Measurements from ENCODE around the gene RFT1.

The RFT1 gene, protein sequence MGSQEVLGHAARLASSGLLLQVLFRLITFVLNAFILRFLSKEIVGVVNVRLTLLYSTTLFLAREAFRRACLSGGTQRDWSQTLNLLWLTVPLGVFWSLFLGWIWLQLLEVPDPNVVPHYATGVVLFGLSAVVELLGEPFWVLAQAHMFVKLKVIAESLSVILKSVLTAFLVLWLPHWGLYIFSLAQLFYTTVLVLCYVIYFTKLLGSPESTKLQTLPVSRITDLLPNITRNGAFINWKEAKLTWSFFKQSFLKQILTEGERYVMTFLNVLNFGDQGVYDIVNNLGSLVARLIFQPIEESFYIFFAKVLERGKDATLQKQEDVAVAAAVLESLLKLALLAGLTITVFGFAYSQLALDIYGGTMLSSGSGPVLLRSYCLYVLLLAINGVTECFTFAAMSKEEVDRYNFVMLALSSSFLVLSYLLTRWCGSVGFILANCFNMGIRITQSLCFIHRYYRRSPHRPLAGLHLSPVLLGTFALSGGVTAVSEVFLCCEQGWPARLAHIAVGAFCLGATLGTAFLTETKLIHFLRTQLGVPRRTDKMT

DNA sequence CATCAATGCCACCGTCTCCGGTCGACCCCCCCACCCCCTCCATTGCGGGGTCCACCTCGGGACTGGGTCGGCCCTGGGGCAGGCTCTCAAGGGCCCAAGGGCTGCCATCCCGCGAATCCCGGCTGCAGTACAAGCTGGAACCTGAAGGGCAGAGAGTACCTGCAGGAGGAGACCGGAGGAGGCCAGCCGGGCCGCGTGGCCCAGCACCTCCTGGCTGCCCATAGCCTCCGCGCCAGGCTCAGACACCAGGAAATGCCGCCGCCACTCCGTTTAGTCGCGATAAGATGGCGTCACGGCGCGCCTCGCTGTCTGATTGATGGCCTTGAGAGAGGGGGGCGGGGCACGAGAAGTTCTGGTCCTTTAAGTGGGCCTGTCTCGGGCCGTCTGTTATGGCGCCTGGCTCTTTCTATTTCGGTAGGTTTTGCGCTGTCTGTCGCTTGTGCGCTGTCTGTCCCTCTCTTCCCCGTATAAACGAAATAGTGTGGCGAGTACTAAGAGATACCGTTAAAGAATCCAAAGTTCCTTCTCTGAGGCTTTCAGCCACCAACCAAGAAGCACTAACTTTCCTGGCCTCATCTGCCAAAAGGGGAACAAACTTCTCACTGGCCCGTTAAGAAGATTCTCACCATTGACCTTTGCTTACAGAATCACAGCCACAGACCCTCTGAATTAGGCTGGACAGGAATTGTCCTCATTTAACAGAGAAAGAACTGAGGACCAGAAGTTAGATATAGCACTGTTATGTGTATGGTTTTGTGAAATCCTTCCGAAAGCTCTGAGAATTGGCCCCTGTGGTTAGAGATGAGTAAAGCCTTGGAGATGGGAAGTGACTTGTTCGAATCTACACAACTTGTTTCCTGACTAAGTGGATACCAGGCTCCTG is at the start of gene RFT1:
TSS of gene RFT1 (minus strand) at position 257 of the 883 bp plus-strand sequence. CDS start at position 222, 35 bp downstream.
- H3K36me3 ChIP-seq (ENCODE audit: control insufficient read depth in 2 of 2, insufficient read depth in 1 of 2, low read length in 2 of 2), result peaks cover 0 to 14% of the 10 kb centered on the region in 2 experiments
- ChIA-PET CTCF (interaction anchor here (1.0 to 1.8 kb wide), 2 partner anchors 20 to 65 kb away, joined by 3 to 11 read pairs; no protein-coding TSS in a partner anchor), POLR2A (interaction anchor here (1.0 to 1.6 kb wide), 2 partner anchors 30 to 52 kb away, joined by 3 to 5 read pairs; partner anchors contain the start of gene PRKCD)
- H3K9me3 ChIP-seq (ENCODE audit: control insufficient read depth, insufficient read depth, low read depth, low read length), result no peaks in the 10 kb centered on the region
- H3K4me1 ChIP-seq (ENCODE audit: control insufficient read depth, insufficient read depth, low read length), result no peaks in the 10 kb centered on the region
- peak within 1 kb of the TSS; percentile 99 for H3K4me3 ChIP-seq (ENCODE audit: low read depth, low read length)
- peak within 1 kb of the TSS; percentile 74 for H3K27ac ChIP-seq (ENCODE audit: extremely low read depth, low read depth, low read length)
- peak; percentile 83 for TF ChIP-seq ZNF600 (tag by site-specific recombination; IDR thresholded peaks at IDR 0.05)
- TF ChIP-seq, protein P1, sequence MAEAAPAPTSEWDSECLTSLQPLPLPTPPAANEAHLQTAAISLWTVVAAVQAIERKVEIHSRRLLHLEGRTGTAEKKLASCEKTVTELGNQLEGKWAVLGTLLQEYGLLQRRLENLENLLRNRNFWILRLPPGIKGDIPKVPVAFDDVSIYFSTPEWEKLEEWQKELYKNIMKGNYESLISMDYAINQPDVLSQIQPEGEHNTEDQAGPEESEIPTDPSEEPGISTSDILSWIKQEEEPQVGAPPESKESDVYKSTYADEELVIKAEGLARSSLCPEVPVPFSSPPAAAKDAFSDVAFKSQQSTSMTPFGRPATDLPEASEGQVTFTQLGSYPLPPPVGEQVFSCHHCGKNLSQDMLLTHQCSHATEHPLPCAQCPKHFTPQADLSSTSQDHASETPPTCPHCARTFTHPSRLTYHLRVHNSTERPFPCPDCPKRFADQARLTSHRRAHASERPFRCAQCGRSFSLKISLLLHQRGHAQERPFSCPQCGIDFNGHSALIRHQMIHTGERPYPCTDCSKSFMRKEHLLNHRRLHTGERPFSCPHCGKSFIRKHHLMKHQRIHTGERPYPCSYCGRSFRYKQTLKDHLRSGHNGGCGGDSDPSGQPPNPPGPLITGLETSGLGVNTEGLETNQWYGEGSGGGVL (tag by site-specific recombination; IDR thresholded peaks at IDR 0.05), result peak; percentile 73
- TF ChIP-seq, protein P2, sequence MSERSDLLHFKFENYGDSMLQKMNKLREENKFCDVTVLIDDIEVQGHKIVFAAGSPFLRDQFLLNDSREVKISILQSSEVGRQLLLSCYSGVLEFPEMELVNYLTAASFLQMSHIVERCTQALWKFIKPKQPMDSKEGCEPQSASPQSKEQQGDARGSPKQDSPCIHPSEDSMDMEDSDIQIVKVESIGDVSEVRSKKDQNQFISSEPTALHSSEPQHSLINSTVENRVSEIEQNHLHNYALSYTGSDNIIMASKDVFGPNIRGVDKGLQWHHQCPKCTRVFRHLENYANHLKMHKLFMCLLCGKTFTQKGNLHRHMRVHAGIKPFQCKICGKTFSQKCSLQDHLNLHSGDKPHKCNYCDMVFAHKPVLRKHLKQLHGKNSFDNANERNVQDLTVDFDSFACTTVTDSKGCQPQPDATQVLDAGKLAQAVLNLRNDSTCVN (tag by site-specific recombination; optimal IDR thresholded peaks at IDR 0.05), result peak; percentile 32
- TF ChIP-seq ZNF660 (tag by site-specific recombination; IDR thresholded peaks at IDR 0.05), result 0 out of 2 replicates have a peak, but pooled peaks have one; percentile 30
- TF ChIP-seq SP7 (tag by site-specific recombination; IDR thresholded peaks at IDR 0.05), result peak; percentile 67; the same call in 1 of the 2 replicates
- TF ChIP-seq ZNF76 (tag by site-specific recombination; IDR thresholded peaks at IDR 0.05; ENCODE audit: borderline replicate concordance, low read depth), result peak; percentile 56; the same call in 1 of the 2 replicates
- TF ChIP-seq, protein P3, sequence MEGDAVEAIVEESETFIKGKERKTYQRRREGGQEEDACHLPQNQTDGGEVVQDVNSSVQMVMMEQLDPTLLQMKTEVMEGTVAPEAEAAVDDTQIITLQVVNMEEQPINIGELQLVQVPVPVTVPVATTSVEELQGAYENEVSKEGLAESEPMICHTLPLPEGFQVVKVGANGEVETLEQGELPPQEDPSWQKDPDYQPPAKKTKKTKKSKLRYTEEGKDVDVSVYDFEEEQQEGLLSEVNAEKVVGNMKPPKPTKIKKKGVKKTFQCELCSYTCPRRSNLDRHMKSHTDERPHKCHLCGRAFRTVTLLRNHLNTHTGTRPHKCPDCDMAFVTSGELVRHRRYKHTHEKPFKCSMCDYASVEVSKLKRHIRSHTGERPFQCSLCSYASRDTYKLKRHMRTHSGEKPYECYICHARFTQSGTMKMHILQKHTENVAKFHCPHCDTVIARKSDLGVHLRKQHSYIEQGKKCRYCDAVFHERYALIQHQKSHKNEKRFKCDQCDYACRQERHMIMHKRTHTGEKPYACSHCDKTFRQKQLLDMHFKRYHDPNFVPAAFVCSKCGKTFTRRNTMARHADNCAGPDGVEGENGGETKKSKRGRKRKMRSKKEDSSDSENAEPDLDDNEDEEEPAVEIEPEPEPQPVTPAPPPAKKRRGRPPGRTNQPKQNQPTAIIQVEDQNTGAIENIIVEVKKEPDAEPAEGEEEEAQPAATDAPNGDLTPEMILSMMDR (tag by site-specific recombination; IDR thresholded peaks at IDR 0.05), result peak; percentile 64
- TF ChIP-seq ZSCAN30 (tag by site-specific recombination; IDR thresholded peaks at IDR 0.05), result peak; percentile 76
- TF ChIP-seq KLF16 (tag by site-specific recombination; IDR thresholded peaks at IDR 0.05), result peak; percentile 50; the same call in 1 of the 2 replicates
- peak; percentile 65 for TF ChIP-seq ZBTB17 (tag by site-specific recombination; IDR thresholded peaks at IDR 0.05)
- TF ChIP-seq ZNF791 (tag by site-specific recombination; IDR thresholded peaks at IDR 0.05), result no peak
- no peak for TF ChIP-seq SALL2 (tag by site-specific recombination; IDR thresholded peaks at IDR 0.05; ENCODE audit: borderline replicate concordance)
- TF ChIP-seq, protein P4, sequence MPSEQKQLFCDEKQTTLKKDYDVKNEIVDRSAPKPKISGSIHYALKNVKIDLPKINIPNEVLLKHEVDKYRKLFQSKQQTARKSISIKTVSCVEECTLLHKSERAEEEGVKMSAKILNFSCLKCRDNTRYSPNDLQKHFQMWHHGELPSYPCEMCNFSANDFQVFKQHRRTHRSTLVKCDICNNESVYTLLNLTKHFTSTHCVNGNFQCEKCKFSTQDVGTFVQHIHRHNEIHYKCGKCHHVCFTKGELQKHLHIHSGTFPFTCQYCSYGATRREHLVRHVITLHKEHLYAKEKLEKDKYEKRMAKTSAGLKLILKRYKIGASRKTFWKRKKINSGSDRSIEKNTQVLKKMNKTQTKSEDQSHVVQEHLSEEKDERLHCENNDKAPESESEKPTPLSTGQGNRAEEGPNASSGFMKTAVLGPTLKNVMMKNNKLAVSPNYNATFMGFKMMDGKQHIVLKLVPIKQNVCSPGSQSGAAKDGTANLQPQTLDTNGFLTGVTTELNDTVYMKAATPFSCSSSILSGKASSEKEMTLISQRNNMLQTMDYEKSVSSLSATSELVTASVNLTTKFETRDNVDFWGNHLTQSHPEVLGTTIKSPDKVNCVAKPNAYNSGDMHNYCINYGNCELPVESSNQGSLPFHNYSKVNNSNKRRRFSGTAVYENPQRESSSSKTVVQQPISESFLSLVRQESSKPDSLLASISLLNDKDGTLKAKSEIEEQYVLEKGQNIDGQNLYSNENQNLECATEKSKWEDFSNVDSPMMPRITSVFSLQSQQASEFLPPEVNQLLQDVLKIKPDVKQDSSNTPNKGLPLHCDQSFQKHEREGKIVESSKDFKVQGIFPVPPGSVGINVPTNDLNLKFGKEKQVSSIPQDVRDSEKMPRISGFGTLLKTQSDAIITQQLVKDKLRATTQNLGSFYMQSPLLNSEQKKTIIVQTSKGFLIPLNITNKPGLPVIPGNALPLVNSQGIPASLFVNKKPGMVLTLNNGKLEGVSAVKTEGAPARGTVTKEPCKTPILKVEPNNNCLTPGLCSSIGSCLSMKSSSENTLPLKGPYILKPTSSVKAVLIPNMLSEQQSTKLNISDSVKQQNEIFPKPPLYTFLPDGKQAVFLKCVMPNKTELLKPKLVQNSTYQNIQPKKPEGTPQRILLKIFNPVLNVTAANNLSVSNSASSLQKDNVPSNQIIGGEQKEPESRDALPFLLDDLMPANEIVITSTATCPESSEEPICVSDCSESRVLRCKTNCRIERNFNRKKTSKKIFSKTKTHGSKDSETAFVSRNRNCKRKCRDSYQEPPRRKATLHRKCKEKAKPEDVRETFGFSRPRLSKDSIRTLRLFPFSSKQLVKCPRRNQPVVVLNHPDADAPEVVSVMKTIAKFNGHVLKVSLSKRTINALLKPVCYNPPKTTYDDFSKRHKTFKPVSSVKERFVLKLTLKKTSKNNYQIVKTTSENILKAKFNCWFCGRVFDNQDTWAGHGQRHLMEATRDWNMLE (tag by site-specific recombination; conservative IDR thresholded peaks at IDR 0.05; ENCODE audit: low read depth), result 0 out of 2 replicates have a peak, but pooled peaks have one; percentile 22
- peak; percentile 78 for TF ChIP-seq ZNF629 (tag by site-specific recombination; IDR thresholded peaks at IDR 0.05)
- TF ChIP-seq, protein P5, sequence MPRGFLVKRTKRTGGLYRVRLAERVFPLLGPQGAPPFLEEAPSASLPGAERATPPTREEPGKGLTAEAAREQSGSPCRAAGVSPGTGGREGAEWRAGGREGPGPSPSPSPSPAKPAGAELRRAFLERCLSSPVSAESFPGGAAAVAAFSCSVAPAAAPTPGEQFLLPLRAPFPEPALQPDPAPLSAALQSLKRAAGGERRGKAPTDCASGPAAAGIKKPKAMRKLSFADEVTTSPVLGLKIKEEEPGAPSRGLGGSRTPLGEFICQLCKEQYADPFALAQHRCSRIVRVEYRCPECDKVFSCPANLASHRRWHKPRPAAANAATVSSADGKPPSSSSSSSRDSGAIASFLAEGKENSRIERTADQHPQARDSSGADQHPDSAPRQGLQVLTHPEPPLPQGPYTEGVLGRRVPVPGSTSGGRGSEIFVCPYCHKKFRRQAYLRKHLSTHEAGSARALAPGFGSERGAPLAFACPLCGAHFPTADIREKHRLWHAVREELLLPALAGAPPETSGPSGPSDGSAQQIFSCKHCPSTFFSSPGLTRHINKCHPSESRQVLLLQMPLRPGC (tag by site-specific recombination; IDR thresholded peaks at IDR 0.05), result peak; percentile 46; the same call in 1 of the 2 replicates
- TF ChIP-seq, protein P6, sequence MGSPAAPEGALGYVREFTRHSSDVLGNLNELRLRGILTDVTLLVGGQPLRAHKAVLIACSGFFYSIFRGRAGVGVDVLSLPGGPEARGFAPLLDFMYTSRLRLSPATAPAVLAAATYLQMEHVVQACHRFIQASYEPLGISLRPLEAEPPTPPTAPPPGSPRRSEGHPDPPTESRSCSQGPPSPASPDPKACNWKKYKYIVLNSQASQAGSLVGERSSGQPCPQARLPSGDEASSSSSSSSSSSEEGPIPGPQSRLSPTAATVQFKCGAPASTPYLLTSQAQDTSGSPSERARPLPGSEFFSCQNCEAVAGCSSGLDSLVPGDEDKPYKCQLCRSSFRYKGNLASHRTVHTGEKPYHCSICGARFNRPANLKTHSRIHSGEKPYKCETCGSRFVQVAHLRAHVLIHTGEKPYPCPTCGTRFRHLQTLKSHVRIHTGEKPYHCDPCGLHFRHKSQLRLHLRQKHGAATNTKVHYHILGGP (tag by site-specific recombination; IDR thresholded peaks at IDR 0.05), result peak; percentile 59
- TF ChIP-seq ZNF335 (tag by site-specific recombination; conservative IDR thresholded peaks at IDR 0.05), result peak; percentile 91
